Psoas muscle (tissue), 8 donors: ENCODE data around the gene TMEM213. TPM values are rescaled to one million over a fixed set of nuclear protein-coding genes. Genes with fewer than 3 reads are reported as not detected.
"Not testable (repeated sequence)": the region's sequence is repeated elsewhere in the genome, so short reads cannot be mapped to it uniquely, and the experiment has no call there.

Source experiments
- ATAC-seq, 4 donors: fragments of 200-7000 bp; cut with Tn5 transposase; one replicate each; pipeline ENCODE4 v1.9.1; 2020; ENCODE audit warnings: moderate library complexity in 3 of 4, mild to moderate bottlenecking in 2 of 4
- DNase-seq, 2 donors: peaks; one replicate each; pipeline ENCODE4 v3.0.0-alpha.2; 2020
- H3K27ac ChIP-seq: fragments of 200-600 bp; one replicate; pipeline ENCODE4 v1.8.0; 2022
- H3K27me3 ChIP-seq, 3 donors: fragments of 200-600 bp in 1 of 3; one replicate each; pipeline versions ENCODE4 v1.6.1 to v1.8.0; 2013 to 2022; ENCODE audit warnings: low read length in 2 of 3, mild to moderate bottlenecking in 2 of 3, moderate library complexity in 1 of 3; ENCODE audit not compliant: insufficient read depth in 3 of 3
- H3K36me3 ChIP-seq, 2 donors: fragments of 200-600 bp in 1 of 2; one replicate each; pipeline versions ENCODE4 v1.6.1 to v1.8.0; 2013 to 2022; ENCODE audit warnings: low read depth in 1 of 2, mild to moderate bottlenecking in 1 of 2, moderate library complexity in 1 of 2; ENCODE audit not compliant: insufficient read depth in 1 of 2
- H3K4me1 ChIP-seq: fragments of 200-600 bp; one replicate; pipeline ENCODE4 v1.8.0; 2022
- H3K4me3 ChIP-seq: fragments of 200-600 bp; one replicate; pipeline ENCODE4 v1.8.0; 2022; ENCODE audit warnings: mild to moderate bottlenecking
- H3K9me3 ChIP-seq: fragments of 200-600 bp; one replicate; pipeline ENCODE4 v1.8.0; 2022
- CTCF ChIP-seq: fragments of 200-600 bp; IDR thresholded peaks from one replicate; pipeline ENCODE4 v1.8.0; 2022; ENCODE audit warnings: antibody characterized with exemption
- WGBS, 3 donors: extraction: QIAGEN DNeasy Blood & Tissue Kit; methylation state at CpG; one replicate each; pipeline versions ENCODE4 v1.1.6 to v1.1.7; 2013; 5-methylcytosine and 5-hydroxymethylcytosine counted together
- intact Hi-C, 2 donors: fragments of 100-400 bp; cut with DNase I; formaldehyde crosslinking; loops; one replicate each; pipeline versions ENCODE4 v1.11.0 to v1.14.2; 2022
- polyA plus RNA-seq, 3 donors: library from polyadenylated mRNA; stranded (reverse); fragments of 200-250 nt; gene quantifications; one replicate each; pipeline ENCODE4 v1.2.3, GENCODE V29; 2013
- total RNA-seq, 4 donors: library from RNA; stranded (reverse); fragmentation: NEBNext Ultra II Directional in 2 of 4; extraction: Animal tissue kit (Norgen Biotek cat#: 25700) in 2 of 4; gene quantifications; one replicate each; pipeline versions ENCODE4 v1.2.1 to v1.2.4, GENCODE V29; 2021 to 2023
- donor health status: healthy with polysubstance abuse.
- donor health status: DM: no; HTN: no; CAD: no; lungs with moderate emphysema.
- donor health status: Bipolar disorder and iron deficiency.
- donor health status: healthy.
- donor health status: DM: yes; HTN: yes; CAD: no.
- donor health status: DM: no; HTN: no; CAD: no.
- donor health status: DM: no; HTN: no; CAD: no.
- donor health status: DM: yes; HTN: yes; CAD: no.

Gene TMEM213
- total and polyA plus RNA-seq, 7 donors = not detected

GRCh38 chr7:138799336-138800000 lies 1.7 kb downstream of the TMEM213 start:
- no peak for ATAC-seq
- Histone ChIP-seq H3K27ac (no peak overlapping the region), H3K4me1 (no peaks in the 10 kb centered on the region), H3K9me3 (no peaks in the 10 kb centered on the region), H3K4me3 (no peak overlapping the region), H3K27me3 (peaks cover 0 to 3% (median 0%) of the 10 kb centered on the region in 3 donors), H3K36me3 (no peaks in the 10 kb centered on the region)
- WGBS, 3 donors = 74 to 77% (median 76%) methylated on average over 7 of the region's 7 CpGs
- intact Hi-C loops = no loop called here
- TF ChIP-seq CTCF = no peak
- no peak for DNase-seq

GRCh38 chr7:138801256-138801655 lies 3.5 kb downstream of the TMEM213 start:
- Histone ChIP-seq H3K9me3 (no peaks in the 10 kb centered on the region), H3K27ac (no peak overlapping the region), H3K4me3 (no peak overlapping the region), H3K4me1 (no peaks in the 10 kb centered on the region), H3K27me3 (peaks cover 0 to 3% (median 0%) of the 10 kb centered on the region in 3 donors), H3K36me3 (no peaks in the 10 kb centered on the region)
- 90 to 95% (median 93%) methylated on average over 3 of the region's 3 CpGs for WGBS, 3 donors
- TF ChIP-seq CTCF = no peak
- intact Hi-C loops = no loop called here
- no peak for DNase-seq
- ATAC-seq = no peak

GRCh38 chr7:138802706-138803105 lies 4.9 kb downstream of the TMEM213 start:
- Histone ChIP-seq H3K9me3 (no peaks in the 10 kb centered on the region), H3K36me3 (no peaks in the 10 kb centered on the region), H3K27me3 (peaks cover 0 to 3% (median 0%) of the 10 kb centered on the region in 3 donors), H3K27ac (no peak overlapping the region), H3K4me3 (no peak overlapping the region), H3K4me1 (no peaks in the 10 kb centered on the region)
- no peak for DNase-seq
- intact Hi-C loops = no loop called here
- WGBS, 3 donors = 91 to 94% (median 92%) methylated on average over 18 of the region's 18 CpGs
- TF ChIP-seq CTCF = no peak
- ATAC-seq = no peak

- H3K4me1 ChIP-seq = no peaks in the 10 kb centered on the region
- H3K27ac ChIP-seq = no peak overlapping the region
- H3K27me3 ChIP-seq = no peaks in the 10 kb centered on the region
- WGBS, 3 donors = 63 to 66% (median 63%) methylated on average over 1 of the region's 1 CpG
- H3K4me3 ChIP-seq = no peak overlapping the region
- TF ChIP-seq CTCF = no peak
- ATAC-seq = no peak
- no peak for DNase-seq
- intact Hi-C loops = no loop called here
- no peaks in the 10 kb centered on the region for H3K9me3 ChIP-seq
- H3K36me3 ChIP-seq = no peaks in the 10 kb centered on the region
Measured at GRCh38 chr7:138804618-138805017, 6.8 kb downstream of the TMEM213 start.

GRCh38 chr7:138809346-138809745 lies 11.6 kb downstream of the TMEM213 start:
- 44 to 71% (median 48%) methylated on average over 4 of the region's 4 CpGs for WGBS, 3 donors
- DNase-seq = no peak
- intact Hi-C loops = no loop called here
- Histone ChIP-seq H3K27me3 (no peaks in the 10 kb centered on the region), H3K27ac (no peak overlapping the region), H3K9me3 (no peaks in the 10 kb centered on the region), H3K4me1 (no peaks in the 10 kb centered on the region), H3K4me3 (no peak overlapping the region), H3K36me3 (no peaks in the 10 kb centered on the region)
- TF ChIP-seq CTCF = no peak
- no peak for ATAC-seq

- H3K36me3 ChIP-seq, intact Hi-C loops, H3K27ac ChIP-seq, DNase-seq, H3K4me3 ChIP-seq, H3K9me3 ChIP-seq, ATAC-seq, H3K4me1 ChIP-seq, H3K27me3 ChIP-seq: not testable (repeated sequence)
- WGBS, 3 donors = 79 to 87% (median 81%) methylated on average over 1 to 2 of the region's 2 CpGs
Measured at GRCh38 chr7:138811327-138811726, 13.5 kb downstream of the TMEM213 start.
